Measurements from ENCODE around the gene IL1RAPL2.
"Not testable (repeated sequence)": the region's sequence is repeated elsewhere in the genome, so short reads cannot be mapped to it uniquely, and the experiment has no call there.

IL1RAPL2 gene

DNA sequence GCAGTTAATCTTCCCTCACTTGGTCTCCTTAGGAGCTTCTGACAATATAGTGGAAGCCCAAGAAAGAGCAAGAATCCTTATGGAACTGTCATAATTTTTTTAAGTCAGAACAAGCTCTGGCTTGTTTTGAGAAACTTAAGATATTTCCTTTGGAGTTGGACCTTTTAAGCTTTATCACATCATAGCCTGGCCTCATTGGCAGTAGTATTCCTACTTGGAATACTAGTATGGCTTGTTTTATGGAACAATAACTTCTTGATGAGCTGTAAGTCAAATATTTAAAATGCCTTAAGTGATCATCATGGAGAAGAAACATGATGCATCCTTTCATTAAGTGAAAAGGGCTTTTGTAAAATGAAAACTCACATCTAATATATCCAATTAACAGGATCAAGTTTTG is 1178.3 kb downstream of the IL1RAPL2 start:
- no peak for DNase-seq

DNA sequence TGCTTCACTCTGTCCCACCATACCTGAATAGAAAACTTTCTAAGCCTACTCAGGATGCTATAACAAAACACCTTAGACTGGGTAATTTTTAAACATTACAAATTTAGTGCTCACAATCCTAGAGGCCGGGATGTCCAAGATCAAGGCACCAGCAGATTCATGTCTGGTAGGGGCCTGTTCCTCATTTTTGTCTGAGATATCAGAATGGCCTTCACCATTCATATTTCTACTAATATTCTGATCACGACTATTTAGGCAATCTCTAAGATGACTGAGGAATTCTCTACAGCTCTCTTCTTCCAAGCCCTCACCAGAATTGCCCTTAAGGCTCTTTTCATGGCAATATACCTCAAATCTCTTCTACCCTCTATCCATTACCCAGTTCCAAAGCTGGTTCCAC is 1178.9 kb downstream of the IL1RAPL2 start:
- no peak for DNase-seq

DNA sequence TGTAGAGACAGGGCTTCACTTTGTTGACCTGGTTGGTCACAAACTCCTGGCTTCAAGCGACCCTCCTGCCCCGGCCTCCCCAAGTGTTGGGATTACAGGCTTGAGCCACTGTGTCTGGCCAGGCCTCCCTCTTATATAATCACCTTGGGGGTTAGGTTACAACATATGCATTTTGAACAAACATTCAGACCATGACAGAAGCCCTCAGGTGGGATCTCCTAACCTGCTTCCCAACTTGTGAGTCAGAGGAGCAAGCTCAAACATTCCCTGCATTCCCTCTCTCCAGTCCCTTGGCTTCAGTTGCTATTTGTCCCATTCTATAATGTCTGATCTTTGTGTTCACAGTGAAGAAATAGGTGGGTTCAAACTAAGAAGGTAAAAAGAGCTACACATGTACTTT is 1179.9 kb downstream of the IL1RAPL2 start:
- DNase-seq: no peak

DNA sequence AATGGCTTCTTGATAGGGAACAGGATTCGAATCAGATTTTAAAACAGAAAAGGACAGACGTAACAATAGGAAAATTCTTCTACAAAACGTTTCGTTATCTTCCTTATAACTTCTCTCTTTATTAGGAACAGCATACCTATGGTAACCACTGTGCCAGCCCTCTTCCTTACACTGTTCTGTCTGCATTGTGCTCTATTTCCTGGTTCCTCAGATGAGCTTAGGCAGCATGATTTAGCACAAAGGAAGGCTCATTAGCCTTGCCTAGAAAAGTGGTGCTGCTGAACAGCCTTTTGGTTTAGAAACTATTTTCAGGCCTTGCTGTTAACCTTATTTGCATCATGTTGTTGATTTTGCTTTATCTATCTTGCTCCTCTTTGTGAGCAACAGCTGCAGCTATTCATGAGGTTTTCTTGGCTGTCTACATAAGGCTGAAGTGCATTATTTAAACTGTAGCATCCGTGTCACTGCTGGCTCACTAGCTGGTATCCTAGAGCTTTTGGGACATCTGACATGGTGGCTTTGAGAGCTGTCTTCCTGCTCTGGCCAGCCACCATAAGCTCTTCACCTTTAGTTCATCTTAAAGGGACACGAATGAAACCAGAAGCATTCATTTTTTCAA is 1186.4 kb downstream of the IL1RAPL2 start:
- DNase-seq: no peak

DNA sequence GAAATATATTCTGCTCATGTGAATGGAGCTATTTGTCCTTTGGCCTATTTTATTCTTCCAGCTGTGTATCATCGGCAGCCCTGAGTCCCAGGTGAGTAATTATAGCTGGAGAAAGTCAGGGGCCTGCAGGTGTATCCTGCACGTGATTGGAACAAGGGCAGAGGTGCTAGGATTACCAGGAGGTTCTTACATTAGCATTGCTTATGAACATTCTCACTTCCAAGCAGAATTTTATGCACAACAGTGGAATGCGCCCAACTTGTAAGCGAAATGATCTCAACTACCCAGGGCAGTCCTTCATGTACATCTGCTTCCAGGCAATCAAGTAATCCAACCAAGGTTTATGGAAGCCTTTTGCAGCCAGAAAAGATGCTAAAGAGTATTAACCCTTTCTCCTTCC is 1187.4 kb downstream of the IL1RAPL2 start:
- no peak for DNase-seq

DNA sequence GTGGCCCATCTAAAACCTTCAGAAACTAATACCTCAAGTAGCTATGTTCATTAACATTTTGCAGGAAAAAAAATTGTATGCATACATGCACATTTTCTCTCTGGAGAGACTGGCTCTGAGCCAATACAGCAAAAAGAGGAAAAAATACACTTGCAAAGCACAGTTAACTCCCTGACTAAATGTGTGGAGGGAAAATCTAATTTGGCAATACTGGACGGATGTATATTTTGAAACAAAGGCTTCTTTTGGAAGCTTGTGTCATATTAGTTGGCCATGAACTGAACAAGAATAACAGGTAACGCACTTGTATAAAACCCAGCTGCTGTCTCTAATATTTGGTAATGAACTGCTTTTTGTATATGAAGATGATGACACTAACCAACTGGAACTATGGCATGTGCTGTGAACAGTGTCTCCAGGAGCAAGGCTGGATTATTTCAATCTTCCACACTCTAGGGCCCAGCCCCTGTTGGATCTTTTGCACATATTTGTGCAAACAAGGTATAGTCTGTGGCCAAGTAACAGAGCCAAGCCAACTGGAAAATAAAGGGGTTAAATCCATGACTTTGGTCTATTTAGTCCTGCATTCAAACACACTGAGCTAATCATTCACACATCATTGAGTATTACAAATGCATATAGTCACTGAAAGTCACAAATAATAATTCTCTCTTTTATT is 1188.4 kb downstream of the IL1RAPL2 start:
- no peak for DNase-seq

DNA sequence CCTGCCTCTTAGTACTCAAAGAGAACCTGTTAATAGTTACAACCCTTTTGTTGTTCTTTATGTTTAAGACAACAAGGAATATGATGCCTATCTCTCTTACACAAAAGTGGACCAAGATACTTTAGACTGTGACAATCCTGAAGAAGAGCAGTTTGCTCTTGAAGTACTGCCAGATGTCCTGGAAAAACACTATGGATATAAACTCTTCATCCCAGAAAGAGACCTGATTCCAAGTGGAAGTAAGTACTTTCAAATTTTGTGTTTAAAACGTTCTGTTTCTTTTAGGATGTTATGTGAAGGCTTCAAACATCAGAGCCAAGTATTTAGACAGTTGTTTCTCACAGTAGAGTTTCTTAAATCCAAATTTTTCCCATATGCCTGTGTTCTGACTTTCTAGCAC is 1189.1 kb downstream of the IL1RAPL2 start:
- DNase-seq: no peak

DNA sequence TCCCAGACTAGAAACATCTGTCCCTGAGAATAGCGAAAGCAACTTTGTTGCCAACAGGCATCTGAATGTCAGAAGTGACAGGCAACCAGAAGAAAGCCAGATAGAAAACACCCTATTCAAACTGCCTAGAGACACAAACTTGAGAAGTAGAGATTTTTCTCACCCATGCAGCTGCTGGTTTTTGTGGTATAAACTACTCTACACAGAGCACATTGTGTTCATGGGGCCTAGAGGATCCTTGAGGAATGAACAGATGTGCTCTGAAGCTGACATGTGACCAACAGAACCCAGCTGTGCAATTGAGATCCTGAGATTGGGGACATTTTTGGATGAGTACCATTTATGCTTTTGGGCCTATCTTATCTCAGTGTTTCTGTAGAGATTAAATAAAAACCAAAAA is 1192.8 kb downstream of the IL1RAPL2 start:
- DNase-seq: no peak

DNA sequence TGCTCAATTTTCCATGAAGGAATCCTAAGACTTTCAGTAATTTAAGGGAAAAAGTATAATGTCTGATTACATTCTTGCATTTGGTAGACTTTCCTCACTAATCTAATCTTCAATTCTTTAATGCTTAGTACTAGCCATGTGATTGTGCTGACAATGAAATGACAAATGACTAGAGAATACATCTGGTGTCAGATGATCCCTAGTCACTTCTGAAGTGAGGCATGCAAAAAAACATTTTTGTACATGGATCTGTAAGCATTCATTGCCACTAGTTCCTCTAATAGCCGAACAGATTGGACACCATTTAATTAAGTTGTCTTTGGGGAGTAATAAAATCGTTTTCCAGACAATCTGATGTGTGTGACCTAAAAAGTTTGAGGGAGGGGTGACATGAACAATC is 1193.6 kb downstream of the IL1RAPL2 start:
- DNase-seq: no peak

DNA sequence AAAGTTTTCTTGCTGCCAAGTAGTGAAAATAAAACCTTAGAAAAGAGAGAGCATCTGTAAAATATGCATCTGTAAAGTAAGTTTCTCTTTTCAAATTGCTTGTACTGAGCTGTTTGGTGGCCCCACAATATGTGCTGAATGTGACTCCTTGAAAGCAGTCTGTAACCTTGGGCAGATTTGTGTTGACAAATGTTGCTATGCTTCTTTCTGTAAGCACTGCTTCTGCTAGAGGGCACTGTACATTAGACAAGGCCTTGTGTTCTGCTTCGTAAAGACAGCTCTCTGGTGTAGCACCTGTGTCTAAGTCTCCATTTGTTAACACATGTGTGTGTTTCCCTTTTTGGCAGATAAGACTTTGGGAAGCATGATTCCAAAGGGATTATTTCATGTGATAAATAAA is 1199.7 kb downstream of the IL1RAPL2 start:
- DNase-seq: no peak

DNA sequence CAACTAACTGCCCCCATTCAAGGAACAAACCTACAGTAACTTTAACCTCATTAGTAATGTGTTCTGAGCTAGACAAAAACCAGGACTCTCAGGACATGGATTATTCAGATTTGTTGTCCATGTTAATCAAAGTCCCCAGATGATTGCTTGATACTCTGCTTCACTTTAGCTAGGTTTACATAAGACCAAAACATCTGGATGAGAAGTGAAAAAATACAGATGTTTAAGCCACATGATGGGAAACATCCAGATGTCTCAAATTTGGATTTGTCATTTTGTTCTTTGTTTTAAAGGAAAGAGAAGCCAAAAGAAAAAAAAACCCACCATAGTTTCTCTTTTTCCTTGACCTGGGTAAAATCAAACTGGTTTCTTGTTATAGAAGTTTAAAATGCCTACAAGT is 1207.8 kb downstream of the IL1RAPL2 start:
- no peak for DNase-seq

DNA sequence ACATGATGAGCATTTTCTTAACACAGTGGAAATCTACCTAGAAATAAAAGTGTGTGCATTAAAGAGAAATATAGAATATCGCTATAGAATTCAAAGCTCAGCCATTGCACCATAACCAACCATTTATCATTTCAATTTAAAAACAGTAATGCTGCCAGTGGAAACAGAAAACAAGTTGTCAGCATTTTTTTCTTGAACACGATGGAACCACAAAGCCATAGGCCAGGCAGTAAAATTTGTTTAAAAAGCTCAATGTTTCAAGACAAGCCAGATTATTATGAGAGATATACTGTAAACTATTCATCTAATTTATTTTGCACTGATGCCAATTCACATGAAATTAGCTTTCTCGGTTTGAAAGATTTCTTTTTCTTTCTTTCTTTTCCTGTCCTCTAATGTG is 1209.7 kb downstream of the IL1RAPL2 start:
- DNase-seq: no peak

DNA sequence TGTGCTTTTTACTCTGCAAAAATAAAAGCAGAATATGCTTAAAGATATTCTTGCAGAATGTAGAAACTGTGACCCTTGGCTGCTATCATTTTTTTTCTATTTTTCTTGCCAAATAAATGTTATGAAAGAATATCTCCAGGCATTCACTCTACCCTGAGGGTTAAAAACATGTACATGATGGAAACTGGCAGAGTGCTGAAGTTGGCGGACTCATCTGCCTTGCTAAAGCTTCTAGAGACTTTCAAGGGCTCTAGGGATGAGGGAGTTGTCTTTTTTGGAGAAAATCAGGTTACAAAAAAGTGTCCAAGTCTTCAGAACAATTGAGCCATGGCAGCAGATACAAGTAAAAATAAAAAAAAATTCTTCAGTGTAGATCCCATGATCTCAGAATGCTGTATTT is 1215.8 kb downstream of the IL1RAPL2 start:
- DNase-seq: no peak

DNA sequence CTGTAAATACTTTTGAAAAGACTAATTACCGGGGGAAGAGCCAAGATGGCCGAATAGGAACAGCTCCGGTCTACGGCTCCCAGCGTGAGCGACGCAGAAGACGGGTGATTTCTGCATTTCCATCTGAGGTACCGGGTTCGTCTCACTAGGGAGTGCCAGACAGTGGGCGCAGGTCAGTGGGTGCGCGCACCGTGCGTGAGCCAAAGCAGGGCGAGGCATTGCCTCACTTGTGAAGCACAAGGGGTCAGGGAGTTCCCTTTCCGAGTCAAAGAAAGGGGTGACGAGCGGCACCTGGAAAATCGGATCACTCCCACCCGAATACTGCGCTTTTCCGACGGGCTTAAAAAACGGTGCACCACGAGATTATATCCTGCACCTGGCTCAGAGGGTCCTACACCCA is 1230.9 kb downstream of the IL1RAPL2 start:
- not testable (repeated sequence) for DNase-seq

DNA sequence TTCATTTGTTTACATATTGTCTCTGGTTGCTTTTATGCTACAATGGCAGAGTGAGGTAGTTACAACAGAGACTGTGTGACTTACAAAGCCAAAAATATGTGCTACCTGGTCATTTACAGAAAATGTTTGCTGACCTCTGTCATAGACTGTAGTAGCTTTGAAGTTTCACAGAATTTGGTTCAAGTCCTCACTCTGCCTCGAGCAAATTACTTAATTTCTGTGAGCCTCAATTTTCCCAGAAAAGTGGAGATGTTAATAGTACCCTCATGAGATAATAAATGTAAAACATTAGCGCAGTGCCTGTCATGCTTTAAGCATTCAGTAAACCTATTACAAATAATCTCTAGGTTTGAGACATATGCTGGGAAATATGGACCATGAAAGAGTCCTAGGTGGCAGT is 1237.9 kb downstream of the IL1RAPL2 start:
- DNase-seq: no peak

DNA sequence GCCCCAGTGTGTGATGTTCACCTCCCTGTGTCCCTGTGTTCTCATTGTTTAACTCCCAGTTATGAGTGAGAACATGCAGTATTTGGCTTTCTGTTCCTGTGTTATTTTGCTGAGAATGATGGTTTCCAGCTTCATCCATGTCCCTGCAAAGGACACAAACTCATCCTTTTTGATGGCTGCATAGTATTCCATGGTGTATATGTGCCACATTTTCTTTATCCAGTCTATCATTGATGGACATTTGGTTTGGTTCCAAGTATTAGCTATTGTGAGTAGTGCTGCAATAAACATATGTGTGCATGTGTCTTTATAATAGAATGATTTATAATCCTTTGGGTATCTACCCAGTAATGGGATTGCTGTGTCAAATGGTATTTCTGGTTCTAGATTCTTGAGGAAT is 1239.7 kb downstream of the IL1RAPL2 start:
- not testable (repeated sequence) for DNase-seq

DNA sequence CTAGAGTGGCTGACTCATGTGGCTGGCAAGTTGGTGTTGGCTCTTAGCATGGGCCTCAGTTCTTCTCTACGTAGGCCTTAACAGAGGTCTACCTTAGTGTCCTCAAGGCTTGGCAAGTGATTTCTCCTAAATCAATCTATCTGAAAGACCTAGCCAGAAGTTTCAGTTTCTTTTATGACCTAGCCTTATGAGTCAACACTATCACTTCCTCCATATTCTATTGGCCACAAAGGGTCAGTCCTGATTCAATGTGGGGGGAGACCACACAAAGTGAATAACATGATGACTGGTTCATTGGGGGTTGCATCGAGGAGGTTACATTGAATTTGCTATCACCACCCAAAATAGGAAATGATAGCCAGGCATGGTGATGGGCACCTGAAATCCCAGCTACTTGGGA is 1250.5 kb downstream of the IL1RAPL2 start:
- DNase-seq: no peak

All from KG1 (cell line).